ENCODE measurements around the gene ZBTB2.

DNA sequence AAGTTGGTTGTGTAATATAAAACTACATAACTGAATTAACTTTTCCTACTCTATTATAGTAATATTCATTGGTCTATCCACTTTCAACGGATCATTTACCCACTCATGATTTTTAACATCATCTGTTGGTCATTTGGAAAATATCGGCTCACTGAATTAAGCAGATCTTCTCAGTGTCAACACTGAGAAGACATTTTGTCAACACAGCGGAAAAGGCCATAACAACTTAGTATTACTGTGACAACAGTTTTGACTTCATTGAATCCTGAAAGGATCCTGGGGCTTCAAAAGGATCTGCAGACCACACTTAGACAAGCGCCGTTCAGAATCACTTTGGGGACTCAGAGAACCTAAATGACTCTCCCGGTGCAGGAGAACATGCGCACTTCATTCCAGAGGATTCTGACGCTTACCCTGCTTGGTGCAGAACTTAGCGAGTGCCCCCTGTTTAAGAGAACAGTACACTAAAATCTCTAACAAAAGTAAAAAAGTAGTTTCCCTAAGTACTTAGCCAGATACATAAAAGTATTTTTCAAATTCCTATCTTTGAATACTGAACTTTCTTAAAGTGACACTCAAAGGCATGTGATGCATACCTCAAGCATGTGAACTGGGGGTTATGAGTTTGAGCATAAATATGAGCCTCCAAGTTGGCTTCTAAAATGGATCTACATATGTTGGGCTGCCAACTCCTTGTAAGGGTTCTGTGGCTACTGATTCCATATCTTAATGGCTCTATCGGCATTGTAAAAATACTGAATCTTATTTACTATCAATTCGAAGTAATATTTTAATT, 4.0 kb downstream of the ZBTB2 start:
- TF ChIP-seq POLR2A (IDR thresholded peaks at IDR 0.05) (no peak), CTCF (IDR thresholded peaks at IDR 0.05) (no peak)

Data from body of pancreas (tissue), 4 donors.